SK-N-SH (cell line): ENCODE results near the gene DHRSX. TPM values are rescaled to one million over a fixed set of nuclear protein-coding genes. Genes with fewer than 3 reads are reported as not detected.

Source experiments
- CTCF ChIA-PET: fragments of 300-600, 350-600 bp; formaldehyde crosslinking; extraction: SDS; loops from one replicate; lab custom pipeline; 2021; lab: Yijun Ruan, JAX
- POLR2A ChIA-PET: fragments of 350-600 bp; sonication (Branson Sonifier 250); formaldehyde crosslinking; extraction: SDS; loops from one replicate; lab custom pipeline; 2020; ENCODE audit warnings: antibody characterized with exemption, inconsistent platforms; lab: Yijun Ruan, JAX
- DNase-seq: peaks from one replicate; pipeline ENCODE4 v3.0.0; 2012
- H2AFZ ChIP-seq: fragments of 200-600 bp; sonication (generic); 2 replicates; pipeline ENCODE4 v1.8.1; 2016; ENCODE audit warnings: antibody characterized with exemption, mild to moderate bottlenecking, low read depth
- H3F3A ChIP-seq: fragments of 200-600 bp; sonication (generic); replicated peaks from 2 replicates; pipeline ENCODE3; 2016; ENCODE audit warnings: antibody characterized with exemption, mild to moderate bottlenecking; ENCODE audit not compliant: insufficient read depth
- H3K27ac ChIP-seq, 2 experiments: fragments of 200-500 bp in 1 of 2; fragments of 200-600 bp in 1 of 2; sonication (Bioruptor generic) in 1 of 2; sonication (generic), shearing (Covaris generic) in 1 of 2; 2 replicates each; pipeline versions ENCODE4 v1.5.1 to v1.6.1; 2014 to 2016; ENCODE audit warnings: low read depth in 2 of 2, inconsistent platforms in 1 of 2, low read length in 1 of 2, mild to moderate bottlenecking in 1 of 2, mixed read lengths in 1 of 2
- H3K27me3 ChIP-seq: fragments of 200-600 bp; sonication (generic), shearing (Covaris generic); 2 replicates; pipeline ENCODE4 v1.6.1; 2016; ENCODE audit warnings: mixed run types; ENCODE audit not compliant: insufficient read depth
- H3K36me3 ChIP-seq, 2 experiments: fragments of 200-500 bp in 1 of 2; fragments of 200-600 bp in 1 of 2; sonication (Bioruptor generic) in 1 of 2; sonication (generic) in 1 of 2; replicated peaks in 1 of 2; 2 replicates each; pipeline versions ENCODE3 to v1.5.1; 2014 to 2016; ENCODE audit warnings: low read length in 1 of 2, mild to moderate bottlenecking in 1 of 2; ENCODE audit not compliant: insufficient read depth in 2 of 2, control insufficient read depth in 1 of 2
- H3K4me1 ChIP-seq, 2 experiments: fragments of 200-500 bp in 1 of 2; fragments of 200-600 bp in 1 of 2; sonication (Bioruptor generic) in 1 of 2; sonication (generic), shearing (Covaris generic) in 1 of 2; 2 replicates each; pipeline versions ENCODE4 v1.5.1 to v1.6.1; 2014 to 2016; ENCODE audit warnings: low read depth in 1 of 2, low read length in 1 of 2, mixed run types in 1 of 2; ENCODE audit not compliant: insufficient read depth in 2 of 2, control insufficient read depth in 1 of 2
- H3K4me2 ChIP-seq: fragments of 200-600 bp; sonication (generic), shearing (Covaris generic); 2 replicates; pipeline ENCODE4 v1.6.1; 2017; ENCODE audit warnings: mixed run types
- H3K4me3 ChIP-seq, 2 experiments: fragments of 200-500 bp in 1 of 2; fragments of 200-600 bp in 1 of 2; sonication (Bioruptor generic) in 1 of 2; sonication (generic), shearing (Covaris generic) in 1 of 2; 2 replicates each; pipeline versions ENCODE4 v1.5.1 to v1.8.1; 2014 to 2016; ENCODE audit warnings: low read depth in 2 of 2, inconsistent platforms in 1 of 2, low read length in 1 of 2, mild to moderate bottlenecking in 1 of 2, mixed read lengths in 1 of 2, moderate library complexity in 1 of 2
- H3K79me2 ChIP-seq: fragments of 200-600 bp; sonication (generic); 2 replicates; pipeline ENCODE4 v1.8.1; 2017; ENCODE audit warnings: mild to moderate bottlenecking; ENCODE audit not compliant: insufficient read depth
- H3K9ac ChIP-seq: fragments of 200-600 bp; sonication (generic); 2 replicates; pipeline ENCODE4 v1.6.1; 2017; ENCODE audit warnings: mixed run types
- H3K9me2 ChIP-seq: fragments of 200-600 bp; sonication (generic); 2 replicates; pipeline ENCODE4 v1.6.1; 2017; ENCODE audit warnings: mixed run types
- H3K9me3 ChIP-seq: fragments of 200-600 bp; sonication (generic); 2 replicates; pipeline ENCODE4 v1.6.1; 2017; ENCODE audit warnings: mixed run types, mild to moderate bottlenecking, moderate library complexity
- H4K20me1 ChIP-seq: fragments of 200-600 bp; sonication (generic); 2 replicates; pipeline ENCODE4 v1.6.1; 2017; ENCODE audit warnings: mild to moderate bottlenecking, mixed run types; ENCODE audit not compliant: insufficient read depth
- GABPA ChIP-seq: IDR thresholded peaks from 2 replicates; pipeline ENCODE4 v1.4.0; 2012; ENCODE audit warnings: low read depth, mild to moderate bottlenecking
- MEF2A ChIP-seq: IDR thresholded peaks from 2 replicates; pipeline ENCODE4 v1.4.0; 2012; ENCODE audit warnings: low read depth, borderline replicate concordance
- MXI1 ChIP-seq: IDR thresholded peaks from 2 replicates; pipeline ENCODE4 v1.6.1; 2012; ENCODE audit warnings: mild to moderate bottlenecking, low read depth, low read length, improper control_type of control experiment
- NFIC ChIP-seq: IDR thresholded peaks from 2 replicates; pipeline ENCODE4 v1.4.0; 2012; ENCODE audit warnings: borderline replicate concordance
- POLR2AphosphoS5 ChIP-seq: IDR thresholded peaks from 2 replicates; pipeline ENCODE4 v1.6.1; 2012; ENCODE audit warnings: low read depth, low read length
- RAD21 ChIP-seq: IDR thresholded peaks from 2 replicates; pipeline ENCODE4 v1.6.1; 2012; ENCODE audit warnings: mild to moderate bottlenecking, low read length
- TEAD4 ChIP-seq: IDR thresholded peaks from 2 replicates; pipeline ENCODE4 v1.4.0; 2012; ENCODE audit warnings: mild to moderate bottlenecking, borderline replicate concordance; ENCODE audit not compliant: insufficient read depth
- WGBS: methylation state at CpG from one replicate; pipeline ENCODE4 v1.1.6; 2017; ENCODE audit warnings: low lambda C conversion rate; 5-methylcytosine and 5-hydroxymethylcytosine counted together
- polyA plus RNA-seq, 3 experiments: library from polyadenylated mRNA; depleted of rRNA; stranded (reverse); fragments of >200 nt; gene quantifications; 2 replicates each; pipeline ENCODE4 v1.2.3, GENCODE V29; 2012
- TF ChIP-seq, protein P1 (sequence below): IDR thresholded peaks from 2 replicates; pipeline ENCODE4 v1.4.0; 2012; ENCODE audit warnings: low read depth
- TF ChIP-seq, protein P2 (sequence below): IDR thresholded peaks from 2 replicates; pipeline ENCODE4; 2012
- TF ChIP-seq, protein P3 (sequence below): IDR thresholded peaks from 2 replicates; pipeline ENCODE4 v1.4.0; 2012; ENCODE audit warnings: low read depth, borderline replicate concordance
- TF ChIP-seq, protein P4 (sequence below): fragments of 150-350 bp; IDR thresholded peaks from 2 replicates; pipeline ENCODE4 v1.6.1; 2017; ENCODE audit warnings: antibody characterized with exemption, low read length, low read depth, borderline replicate concordance

DHRSX gene
- polyA plus RNA-seq, 1 of the 3 experiments (the other 2 are of a cell fraction): 34.3 TPM

DNA sequence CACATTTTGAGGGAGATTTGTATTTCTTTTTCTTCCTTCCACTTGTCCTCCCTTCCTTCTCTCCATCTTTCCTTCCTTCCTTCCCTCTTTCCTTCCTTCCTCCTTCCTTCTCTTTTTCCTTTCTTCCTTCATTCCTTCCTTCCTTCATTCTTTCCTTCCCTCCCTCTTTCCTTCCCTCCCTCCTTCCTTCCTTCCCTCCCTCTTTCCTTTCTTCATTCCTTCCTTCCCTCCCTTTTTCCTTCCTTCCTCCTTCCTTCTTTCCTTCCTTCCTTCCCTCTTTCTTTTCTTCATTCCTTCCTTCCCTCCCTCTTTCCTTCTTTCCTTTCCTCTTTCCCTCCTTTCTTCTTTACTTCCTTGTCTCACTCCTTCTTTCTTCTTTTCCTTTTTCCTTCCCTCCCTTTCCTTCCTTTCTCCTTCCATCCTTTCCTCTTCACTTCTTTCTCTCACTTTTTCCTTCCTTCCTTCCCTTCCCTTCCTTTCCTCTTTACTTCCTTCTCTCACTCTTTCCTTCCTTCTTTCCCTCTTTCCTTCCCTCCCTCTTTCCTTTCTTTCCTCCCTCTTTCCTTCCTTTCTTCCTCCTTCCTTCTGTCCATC is 74.4 kb downstream of the DHRSX start:
- no peak overlapping the region for H3K4me2 ChIP-seq
- no peaks in the 10 kb centered on the region for H3K9me3 ChIP-seq
- H4K20me1 ChIP-seq: 0 out of 2 replicates have a peak, but pooled peaks cover 5% of the 10 kb centered on the region
- TF ChIP-seq MXI1 (no peak), NFIC (no peak), MEF2A (no peak), GABPA (no peak)
- TF ChIP-seq, protein P1, sequence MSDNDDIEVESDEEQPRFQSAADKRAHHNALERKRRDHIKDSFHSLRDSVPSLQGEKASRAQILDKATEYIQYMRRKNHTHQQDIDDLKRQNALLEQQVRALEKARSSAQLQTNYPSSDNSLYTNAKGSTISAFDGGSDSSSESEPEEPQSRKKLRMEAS: no peak
- H3K36me3 ChIP-seq: no peaks in the 10 kb centered on the region
- no peak overlapping the region for H3K27ac ChIP-seq
- H2AFZ ChIP-seq: no peak overlapping the region
- H3K79me2 ChIP-seq: no peaks in the 10 kb centered on the region
- ChIA-PET POLR2A (no interaction called here), CTCF (no interaction called here)
- H3K4me1 ChIP-seq: no peaks in the 10 kb centered on the region
- peaks cover 5% of the 10 kb centered on the region for H3F3A ChIP-seq
- no peak for DNase-seq
- no peak overlapping the region for H3K4me3 ChIP-seq
- H3K27me3 ChIP-seq: no peaks in the 10 kb centered on the region
- H3K9ac ChIP-seq: no peak overlapping the region
- no peaks in the 10 kb centered on the region for H3K9me2 ChIP-seq

DNA sequence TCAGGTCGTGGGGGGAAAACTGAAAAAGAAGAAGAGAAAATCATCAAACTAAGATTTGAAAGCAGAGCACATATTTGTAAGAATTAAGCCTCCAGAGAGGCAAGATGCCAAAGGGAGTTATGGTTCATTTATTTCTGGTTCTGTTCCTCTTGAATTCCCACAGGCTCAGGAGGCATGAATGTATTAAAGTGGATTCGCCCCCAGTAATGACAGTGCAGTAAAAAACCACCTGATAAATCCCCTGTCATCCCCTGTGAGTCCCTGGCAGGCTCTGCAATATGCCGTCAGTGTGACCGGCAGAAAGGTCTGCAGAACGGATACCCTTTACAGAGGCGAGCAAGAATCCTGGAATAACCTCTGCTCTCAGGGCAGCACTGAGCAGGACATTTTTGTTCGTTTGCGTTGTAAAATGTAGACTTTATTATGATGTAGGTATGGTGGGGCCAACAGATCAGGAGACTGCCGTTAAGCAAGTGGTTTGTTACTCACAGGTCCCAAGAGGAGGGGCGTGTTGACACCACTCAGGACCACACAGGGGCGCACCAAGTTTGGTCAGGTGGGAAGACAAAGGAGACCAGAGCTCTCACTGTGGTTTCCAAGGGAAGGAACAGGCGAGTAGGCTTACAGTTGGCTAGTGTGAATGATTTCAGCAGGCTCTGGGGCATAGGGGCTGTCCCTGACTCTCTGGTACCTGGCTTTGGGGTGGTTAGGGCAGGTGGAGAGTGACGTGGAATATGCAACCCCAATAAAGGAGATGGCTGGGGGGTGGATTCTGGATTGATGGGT is 75.3 kb downstream of the DHRSX start:
- ChIA-PET CTCF (no interaction called here), POLR2A (no interaction called here)
- no peaks in the 10 kb centered on the region for H3K36me3 ChIP-seq
- no peaks in the 10 kb centered on the region for H3K9me3 ChIP-seq
- no peaks in the 10 kb centered on the region for H3K27me3 ChIP-seq
- H2AFZ ChIP-seq: no peak overlapping the region
- 90% methylated on average over 13 of the region's 13 CpGs for WGBS
- no peak overlapping the region for H3K27ac ChIP-seq
- 0 out of 2 replicates have a peak, but pooled peaks cover 5% of the 10 kb centered on the region for H4K20me1 ChIP-seq
- no peak overlapping the region for H3K4me3 ChIP-seq
- no peaks in the 10 kb centered on the region for H3K4me1 ChIP-seq
- H3K9ac ChIP-seq: no peak overlapping the region
- H3K4me2 ChIP-seq: no peak overlapping the region
- H3F3A ChIP-seq: peaks cover 5% of the 10 kb centered on the region
- DNase-seq: no peak
- no peaks in the 10 kb centered on the region for H3K9me2 ChIP-seq
- no peak for TF ChIP-seq POLR2AphosphoS5
- no peak for TF ChIP-seq TEAD4
- TF ChIP-seq, protein P2, sequence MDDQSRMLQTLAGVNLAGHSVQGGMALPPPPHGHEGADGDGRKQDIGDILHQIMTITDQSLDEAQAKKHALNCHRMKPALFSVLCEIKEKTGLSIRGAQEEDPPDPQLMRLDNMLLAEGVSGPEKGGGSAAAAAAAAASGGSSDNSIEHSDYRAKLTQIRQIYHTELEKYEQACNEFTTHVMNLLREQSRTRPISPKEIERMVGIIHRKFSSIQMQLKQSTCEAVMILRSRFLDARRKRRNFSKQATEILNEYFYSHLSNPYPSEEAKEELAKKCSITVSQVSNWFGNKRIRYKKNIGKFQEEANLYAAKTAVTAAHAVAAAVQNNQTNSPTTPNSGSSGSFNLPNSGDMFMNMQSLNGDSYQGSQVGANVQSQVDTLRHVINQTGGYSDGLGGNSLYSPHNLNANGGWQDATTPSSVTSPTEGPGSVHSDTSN: no peak
- TF ChIP-seq, protein P3, sequence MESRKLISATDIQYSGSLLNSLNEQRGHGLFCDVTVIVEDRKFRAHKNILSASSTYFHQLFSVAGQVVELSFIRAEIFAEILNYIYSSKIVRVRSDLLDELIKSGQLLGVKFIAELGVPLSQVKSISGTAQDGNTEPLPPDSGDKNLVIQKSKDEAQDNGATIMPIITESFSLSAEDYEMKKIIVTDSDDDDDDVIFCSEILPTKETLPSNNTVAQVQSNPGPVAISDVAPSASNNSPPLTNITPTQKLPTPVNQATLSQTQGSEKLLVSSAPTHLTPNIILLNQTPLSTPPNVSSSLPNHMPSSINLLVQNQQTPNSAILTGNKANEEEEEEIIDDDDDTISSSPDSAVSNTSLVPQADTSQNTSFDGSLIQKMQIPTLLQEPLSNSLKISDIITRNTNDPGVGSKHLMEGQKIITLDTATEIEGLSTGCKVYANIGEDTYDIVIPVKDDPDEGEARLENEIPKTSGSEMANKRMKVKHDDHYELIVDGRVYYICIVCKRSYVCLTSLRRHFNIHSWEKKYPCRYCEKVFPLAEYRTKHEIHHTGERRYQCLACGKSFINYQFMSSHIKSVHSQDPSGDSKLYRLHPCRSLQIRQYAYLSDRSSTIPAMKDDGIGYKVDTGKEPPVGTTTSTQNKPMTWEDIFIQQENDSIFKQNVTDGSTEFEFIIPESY: no peak
- no peak for TF ChIP-seq NFIC
- TF ChIP-seq, protein P4, sequence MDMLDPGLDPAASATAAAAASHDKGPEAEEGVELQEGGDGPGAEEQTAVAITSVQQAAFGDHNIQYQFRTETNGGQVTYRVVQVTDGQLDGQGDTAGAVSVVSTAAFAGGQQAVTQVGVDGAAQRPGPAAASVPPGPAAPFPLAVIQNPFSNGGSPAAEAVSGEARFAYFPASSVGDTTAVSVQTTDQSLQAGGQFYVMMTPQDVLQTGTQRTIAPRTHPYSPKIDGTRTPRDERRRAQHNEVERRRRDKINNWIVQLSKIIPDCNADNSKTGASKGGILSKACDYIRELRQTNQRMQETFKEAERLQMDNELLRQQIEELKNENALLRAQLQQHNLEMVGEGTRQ: no peak
- no peak for TF ChIP-seq RAD21
- H3K79me2 ChIP-seq: no peaks in the 10 kb centered on the region
